Upper lobe of left lung (tissue), 6 donors: ENCODE measurements around the gene TMEM184B. TPM values are rescaled to one million over a fixed set of nuclear protein-coding genes. Genes with fewer than 3 reads are reported as not detected.

ENCODE experiments used
- ATAC-seq, 2 donors: fragments of 200-7000 bp; cut with Tn5 transposase; one replicate each; pipeline ENCODE4 v1.9.1; 2022; ENCODE audit warnings: mild to moderate bottlenecking in 2 of 2, moderate library complexity in 2 of 2; ENCODE audit not compliant: low FRiP score in 2 of 2
- DNase-seq, 2 donors: peaks; one replicate each; pipeline ENCODE4 v3.0.0-alpha.2; 2019 to 2020
- H3K27ac ChIP-seq, 4 donors: fragments of 200-600 bp; sonication (generic); one replicate each; pipeline ENCODE4 v1.5.1; 2016 to 2019
- H3K27me3 ChIP-seq, 4 donors: fragments of 200-600 bp; sonication (generic); one replicate each; pipeline ENCODE4 v1.5.1; 2017 to 2019
- H3K36me3 ChIP-seq, 4 donors: fragments of 200-600 bp; sonication (generic); one replicate each; pipeline ENCODE4 v1.5.1; 2016 to 2019
- H3K4me1 ChIP-seq, 4 donors: fragments of 200-600 bp; sonication (generic); one replicate each; pipeline ENCODE4 v1.5.1; 2018 to 2019
- H3K4me3 ChIP-seq, 4 donors: fragments of 200-600 bp; sonication (generic); one replicate each; pipeline ENCODE4 v1.5.1; 2017 to 2019; ENCODE audit warnings: mild to moderate bottlenecking in 2 of 4, moderate library complexity in 1 of 4
- H3K9me3 ChIP-seq, 4 donors: fragments of 200-600 bp; sonication (generic); one replicate each; pipeline ENCODE4 v1.5.1; 2018 to 2019
- EP300 ChIP-seq, 4 donors: sonication (generic); formaldehyde crosslinking; IDR thresholded peaks; one replicate each; pipeline ENCODE4 v1.5.1; 2017; ENCODE audit warnings: antibody characterized with exemption in 4 of 4, control low read depth in 2 of 4
- POLR2A ChIP-seq, 4 donors: fragments of 450-650 bp; IDR thresholded peaks; one replicate each; pipeline ENCODE4 v1.5.1; 2016 to 2017; ENCODE audit warnings: antibody characterized with exemption in 4 of 4, mild to moderate bottlenecking in 2 of 4
- POLR2AphosphoS5 ChIP-seq, 2 donors: sonication (generic); formaldehyde crosslinking; IDR thresholded peaks; one replicate each; pipeline ENCODE4 v1.5.1; 2017; ENCODE audit warnings: antibody characterized with exemption in 2 of 2
- WGBS, 2 donors: methylation state at CpG; one replicate each; pipeline ENCODE4 v1.1.5; 2017 to 2018; 5-methylcytosine and 5-hydroxymethylcytosine counted together
- total RNA-seq, 6 donors: library from RNA; depleted of rRNA in 4 of 6; stranded (reverse); fragments of >200 nt in 4 of 6; gene quantifications; one replicate each; pipeline versions ENCODE4 v1.1.0 to v1.2.1, GENCODE V29; 2016 to 2021
- TF ChIP-seq, protein P1 (sequence below), 6 experiments: fragments of 450-650 bp in 4 of 6; fragments of 200-600 bp in 2 of 6; sonication (generic) in 2 of 6; IDR thresholded peaks; one replicate each; pipeline ENCODE4 v1.5.1; 2016 to 2019; ENCODE audit warnings: antibody characterized with exemption in 6 of 6
- donor health status: DM: no; HTN: no; CAD: no; lungs with moderate emphysema.
- donor health status: DM: no; HTN: yes; CAD: no; lungs with severe emphysema.

The TMEM184B gene
- total RNA-seq, 6 donors from 2014 or later, result 47.5 to 141 (median 72.1) TPM

DNA sequence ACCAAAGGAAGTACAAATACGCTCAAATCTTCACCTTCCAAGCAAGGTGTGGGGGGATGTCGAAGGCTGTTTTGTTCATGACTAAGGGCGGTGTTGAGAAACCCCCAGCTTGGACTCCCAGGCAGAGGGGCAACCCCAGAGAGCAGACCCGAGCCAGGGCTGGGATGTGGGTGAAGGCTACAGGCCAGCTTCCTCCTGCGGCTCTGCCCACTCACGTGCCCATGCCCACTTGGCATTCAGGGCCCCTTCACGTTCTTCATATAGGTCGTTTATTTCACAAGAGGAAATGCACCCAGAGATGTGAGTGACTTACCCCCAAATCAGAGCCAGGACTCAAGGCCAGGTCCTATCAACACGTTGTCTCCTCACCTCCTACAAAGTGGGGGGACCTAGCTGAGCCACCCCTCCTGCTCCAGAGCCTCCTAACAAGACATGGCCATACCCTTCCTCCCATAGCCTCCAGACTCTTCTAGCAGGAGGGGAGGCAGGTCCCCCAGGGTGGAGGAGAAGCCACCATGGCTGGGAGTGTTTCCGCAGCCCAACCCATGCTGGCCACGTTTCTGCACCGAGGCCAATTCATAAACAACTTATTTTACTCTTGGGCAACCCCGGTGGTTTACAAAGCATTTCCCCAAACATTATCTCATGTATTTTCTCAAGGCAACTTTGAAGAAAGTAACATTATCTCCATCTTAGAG is 22.0 kb downstream of the TMEM184B start:
- H3K4me1 ChIP-seq, result peaks cover 14 to 41% (median 26%) of the 10 kb centered on the region in 4 donors
- peaks cover 4 to 26% (median 21%) of the 10 kb centered on the region in 4 donors for H3K36me3 ChIP-seq
- H3K4me3 ChIP-seq, result no peak overlapping the region
- no peak for ATAC-seq
- peak overlapping the region in 2 of 4 donors; percentile 28 to 54 for H3K27ac ChIP-seq
- H3K9me3 ChIP-seq, result no peaks in the 10 kb centered on the region
- no peak for TF ChIP-seq POLR2A (IDR thresholded peaks at IDR 0.05)
- TF ChIP-seq EP300 (IDR thresholded peaks at IDR 0.05), result no peak
- TF ChIP-seq, protein P1, sequence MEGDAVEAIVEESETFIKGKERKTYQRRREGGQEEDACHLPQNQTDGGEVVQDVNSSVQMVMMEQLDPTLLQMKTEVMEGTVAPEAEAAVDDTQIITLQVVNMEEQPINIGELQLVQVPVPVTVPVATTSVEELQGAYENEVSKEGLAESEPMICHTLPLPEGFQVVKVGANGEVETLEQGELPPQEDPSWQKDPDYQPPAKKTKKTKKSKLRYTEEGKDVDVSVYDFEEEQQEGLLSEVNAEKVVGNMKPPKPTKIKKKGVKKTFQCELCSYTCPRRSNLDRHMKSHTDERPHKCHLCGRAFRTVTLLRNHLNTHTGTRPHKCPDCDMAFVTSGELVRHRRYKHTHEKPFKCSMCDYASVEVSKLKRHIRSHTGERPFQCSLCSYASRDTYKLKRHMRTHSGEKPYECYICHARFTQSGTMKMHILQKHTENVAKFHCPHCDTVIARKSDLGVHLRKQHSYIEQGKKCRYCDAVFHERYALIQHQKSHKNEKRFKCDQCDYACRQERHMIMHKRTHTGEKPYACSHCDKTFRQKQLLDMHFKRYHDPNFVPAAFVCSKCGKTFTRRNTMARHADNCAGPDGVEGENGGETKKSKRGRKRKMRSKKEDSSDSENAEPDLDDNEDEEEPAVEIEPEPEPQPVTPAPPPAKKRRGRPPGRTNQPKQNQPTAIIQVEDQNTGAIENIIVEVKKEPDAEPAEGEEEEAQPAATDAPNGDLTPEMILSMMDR (IDR thresholded peaks at IDR 0.05), result no peak
- no peaks in the 10 kb centered on the region for H3K27me3 ChIP-seq
- DNase-seq, result no peak
- 59 to 63% methylated on average over 13 of the region's 13 CpGs for WGBS, 2 donors

DNA sequence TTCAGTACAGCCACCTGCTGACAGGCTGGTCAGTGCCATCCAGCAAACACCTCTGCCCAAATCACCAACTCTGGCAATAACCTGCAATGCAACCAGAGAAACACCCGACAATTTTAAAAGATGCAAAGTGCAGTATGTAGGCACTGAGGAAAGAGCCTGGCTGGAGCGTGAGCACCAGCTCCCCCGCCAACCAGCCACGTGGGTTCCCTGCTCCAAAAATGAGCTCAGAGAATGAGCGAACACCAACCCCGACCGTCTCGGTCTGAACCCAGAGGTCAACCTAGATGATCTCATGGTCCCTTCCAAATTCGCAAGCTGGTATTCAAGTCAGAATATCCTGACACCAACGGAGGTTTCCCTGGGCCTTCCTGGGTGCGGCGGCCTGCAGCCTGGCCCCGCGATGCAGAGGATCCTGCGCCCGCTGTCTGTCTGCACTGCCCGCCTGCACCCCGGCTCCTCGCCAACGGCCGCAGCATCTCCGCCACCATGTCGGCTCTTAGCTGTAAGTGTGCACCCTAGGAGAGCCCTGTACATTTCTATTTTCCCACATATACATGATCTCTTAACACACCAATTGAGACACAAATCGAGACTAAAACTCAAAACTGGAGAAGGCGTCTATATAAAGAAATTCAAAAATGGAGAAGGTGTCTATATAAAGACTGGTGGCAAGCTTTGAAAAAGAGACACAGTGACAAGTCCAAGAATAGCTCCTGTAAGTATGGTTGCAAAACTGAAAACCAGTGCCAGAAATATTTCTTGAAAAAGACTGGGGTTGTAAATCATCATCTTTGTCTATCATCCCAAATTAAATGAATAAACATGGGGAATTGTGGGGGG is 22.8 kb downstream of the TMEM184B start:
- H3K9me3 ChIP-seq, result no peaks in the 10 kb centered on the region
- H3K27me3 ChIP-seq, result no peaks in the 10 kb centered on the region
- peaks cover 14 to 41% (median 26%) of the 10 kb centered on the region in 4 donors for H3K4me1 ChIP-seq
- peak overlapping the region in 2 of 4 donors; percentile 28 to 54 for H3K27ac ChIP-seq
- H3K4me3 ChIP-seq, result no peak overlapping the region
- TF ChIP-seq, protein P1 (IDR thresholded peaks at IDR 0.05), result no peak
- TF ChIP-seq POLR2A (IDR thresholded peaks at IDR 0.05), result no peak
- TF ChIP-seq POLR2AphosphoS5 (IDR thresholded peaks at IDR 0.05), result no peak
- TF ChIP-seq EP300 (IDR thresholded peaks at IDR 0.05), result no peak
- peaks cover 8 to 34% (median 29%) of the 10 kb centered on the region in 4 donors for H3K36me3 ChIP-seq
- WGBS, 2 donors, result 93 to 95% methylated on average over 25 of the region's 25 CpGs
- ATAC-seq (no peak), DNase-seq (peak in 1 of 2 donors; percentile 75)

DNA sequence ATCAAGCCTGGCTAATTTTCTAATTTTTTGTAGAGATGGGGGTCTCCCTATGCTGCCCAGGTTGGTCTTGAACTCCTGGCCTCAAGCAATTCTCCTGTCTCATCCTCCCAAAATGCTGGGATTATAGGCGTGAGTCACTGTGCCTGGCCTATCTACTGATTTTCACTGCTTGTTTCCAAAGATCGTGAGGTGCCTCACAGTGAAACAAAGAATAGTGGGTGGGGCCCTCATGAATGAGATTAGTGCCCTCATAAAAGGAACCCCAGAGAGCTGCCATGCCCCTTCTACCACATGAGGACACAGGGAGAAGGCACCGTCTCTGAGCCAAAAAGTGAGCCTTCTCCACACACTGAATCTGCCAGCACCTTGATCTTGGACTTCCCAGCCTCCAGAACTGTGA is 23.5 kb downstream of the TMEM184B start:
- TF ChIP-seq EP300 (IDR thresholded peaks at IDR 0.05), result no peak
- TF ChIP-seq, protein P1 (IDR thresholded peaks at IDR 0.05), result no peak
- no peak for TF ChIP-seq POLR2A (IDR thresholded peaks at IDR 0.05)
- no peak for TF ChIP-seq POLR2AphosphoS5 (IDR thresholded peaks at IDR 0.05)
- Histone ChIP-seq H3K4me3 (no peak overlapping the region), H3K36me3 (peaks cover 8 to 41% (median 36%) of the 10 kb centered on the region in 4 donors), H3K9me3 (no peaks in the 10 kb centered on the region), H3K4me1 (peaks cover 14 to 45% (median 26%) of the 10 kb centered on the region in 4 donors), H3K27me3 (no peaks in the 10 kb centered on the region), H3K27ac (no peak overlapping the region)
- 88 to 93% methylated on average over 3 of the region's 3 CpGs for WGBS, 2 donors
- DNase-seq (no peak), ATAC-seq (no peak)

DNA sequence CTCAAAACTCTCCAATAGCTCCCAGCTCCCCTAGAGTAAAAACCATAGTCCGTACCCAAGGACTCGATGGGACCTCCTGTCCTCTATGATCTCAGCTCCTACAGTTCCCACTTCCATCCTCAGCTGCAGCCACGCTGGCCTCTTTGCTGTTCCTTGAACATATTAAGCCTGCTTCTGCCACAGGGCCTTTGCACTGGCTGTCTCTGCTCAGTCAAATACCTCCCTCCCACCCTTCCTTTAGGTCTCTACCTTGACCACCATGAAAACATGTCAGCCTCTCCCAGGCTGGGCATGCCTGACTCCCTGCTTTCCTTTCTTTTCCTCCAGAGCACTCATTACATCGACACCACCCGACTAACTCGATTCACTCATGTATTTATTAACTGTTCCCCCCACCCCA is 24.5 kb downstream of the TMEM184B start:
- TF ChIP-seq, protein P1 (IDR thresholded peaks at IDR 0.05), result no peak
- no peak for TF ChIP-seq POLR2AphosphoS5 (IDR thresholded peaks at IDR 0.05)
- no peak for TF ChIP-seq POLR2A (IDR thresholded peaks at IDR 0.05)
- no peak for TF ChIP-seq EP300 (IDR thresholded peaks at IDR 0.05)
- no peak for DNase-seq
- H3K27ac ChIP-seq, result no peak overlapping the region
- H3K27me3 ChIP-seq, result no peaks in the 10 kb centered on the region
- H3K9me3 ChIP-seq, result no peaks in the 10 kb centered on the region
- peaks cover 17 to 50% (median 33%) of the 10 kb centered on the region in 4 donors for H3K4me1 ChIP-seq
- peaks cover 8 to 51% (median 44%) of the 10 kb centered on the region in 4 donors for H3K36me3 ChIP-seq
- no peak for ATAC-seq
- WGBS, 2 donors, result 95% methylated on average over 6 of the region's 6 CpGs
- H3K4me3 ChIP-seq, result no peak overlapping the region
